Measurements from ENCODE around the gene SNX7. TPM values are rescaled to one million over a fixed set of nuclear protein-coding genes. Genes with fewer than 3 reads are reported as not detected.

The SNX7 gene
- total RNA-seq, 1 experiment from 2014 or later = 19.9 TPM

DNA sequence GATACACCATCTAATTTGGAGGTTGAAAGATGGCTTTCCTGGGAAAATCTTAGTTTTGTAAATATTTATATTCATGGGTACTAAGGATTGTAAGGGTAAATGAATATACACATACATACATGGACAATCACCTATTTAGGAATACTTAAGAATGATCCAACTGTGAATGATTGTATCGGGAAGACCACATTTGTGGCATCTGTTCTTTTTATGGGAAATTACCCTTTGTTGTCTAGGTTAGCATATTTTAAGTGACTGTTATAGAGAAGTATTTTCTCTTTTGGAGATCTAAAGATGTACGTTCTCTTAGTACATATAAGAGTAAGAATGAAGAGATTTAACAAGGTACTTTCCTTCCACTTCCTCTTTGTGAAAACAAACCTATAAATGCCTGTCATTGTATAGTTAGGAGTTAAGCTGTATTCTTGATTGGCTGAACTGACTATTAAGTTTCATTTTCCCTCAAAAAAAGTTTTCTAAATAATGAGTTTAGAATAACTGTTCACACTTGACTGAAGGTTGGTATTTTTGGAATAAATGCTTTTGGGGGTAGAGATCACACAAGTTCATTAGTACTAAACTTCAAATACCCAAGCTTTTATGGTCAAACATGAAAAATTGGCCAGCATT lies 26.7 kb downstream of the SNX7 start:
- no peak for DNase-seq (ENCODE audit: low read depth, low spot score)
- in situ Hi-C loops (cut with HindIII; ENCODE audit: low pct_unique_long_range_greater_than_20kb, low sequenced_read_pairs) = no loop called here

DNA sequence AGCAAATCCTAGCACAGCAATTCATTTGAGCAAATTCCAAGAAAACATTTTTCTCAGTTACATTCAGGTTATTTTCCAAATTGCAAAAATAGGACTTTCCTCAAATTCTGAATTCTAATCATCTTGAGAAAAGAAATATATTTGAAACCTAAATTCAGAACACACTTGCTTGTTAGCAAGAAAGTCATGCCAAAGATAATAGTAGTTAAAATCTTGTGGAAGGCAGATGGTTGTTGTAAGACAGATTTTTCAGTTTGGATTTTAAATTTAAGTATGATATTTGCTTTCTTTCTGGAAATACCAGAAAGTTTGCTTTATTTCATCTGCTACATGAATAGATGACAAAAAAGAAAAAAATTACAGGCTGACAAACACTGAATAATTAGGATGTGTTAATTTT lies 29.1 kb downstream of the SNX7 start:
- in situ Hi-C loops (cut with HindIII; ENCODE audit: low pct_unique_long_range_greater_than_20kb, low sequenced_read_pairs) = no loop called here
- DNase-seq (ENCODE audit: low read depth, low spot score) = no peak

- no peak for DNase-seq (ENCODE audit: low read depth, low spot score)
- in situ Hi-C loops (cut with HindIII; ENCODE audit: low pct_unique_long_range_greater_than_20kb, low sequenced_read_pairs) = no loop called here
Observed at GRCh38 chr1:98692482-98692881, 31.0 kb downstream of the SNX7 start.

DNA sequence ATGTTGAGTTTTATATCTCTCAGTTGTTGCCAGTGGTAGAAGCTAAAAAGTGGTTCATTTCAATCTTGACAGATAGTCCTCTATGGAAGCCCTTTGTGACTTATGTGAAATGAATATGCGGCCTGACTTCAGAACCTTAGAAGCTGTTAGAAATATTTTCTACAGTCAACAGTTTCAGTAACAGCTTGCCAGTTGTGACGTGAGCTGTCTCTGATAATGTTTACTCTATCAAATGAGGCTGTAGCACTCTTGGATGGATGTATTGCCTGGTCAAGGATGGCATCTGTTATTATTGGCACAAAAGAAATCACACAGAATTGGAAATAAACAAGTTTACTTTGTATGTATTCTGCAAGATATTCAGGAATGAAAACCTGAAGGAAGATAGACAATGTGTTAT lies 31.9 kb downstream of the SNX7 start:
- DNase-seq (ENCODE audit: low read depth, low spot score) = no peak
- in situ Hi-C loops (cut with HindIII; ENCODE audit: low pct_unique_long_range_greater_than_20kb, low sequenced_read_pairs) = no loop called here

DNA sequence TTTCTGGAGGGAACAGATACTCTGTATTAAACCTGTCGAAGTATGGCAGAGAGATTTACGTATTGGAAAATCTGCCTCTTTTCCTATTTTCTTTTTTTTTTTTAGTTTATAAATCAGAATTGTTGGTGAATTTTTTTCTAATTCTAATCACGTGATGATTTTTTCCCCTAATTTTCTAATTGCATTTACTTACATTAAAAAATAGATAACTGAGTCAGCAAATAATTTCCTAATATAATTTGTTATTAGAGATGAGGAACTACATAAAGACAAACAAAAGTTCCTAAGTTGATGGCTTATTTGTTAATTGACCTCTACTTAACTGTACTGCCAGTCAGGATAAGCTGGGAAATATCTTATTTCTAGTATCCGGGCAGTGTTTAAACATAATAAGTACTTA lies 34.6 kb downstream of the SNX7 start:
- in situ Hi-C loops (cut with HindIII; ENCODE audit: low pct_unique_long_range_greater_than_20kb, low sequenced_read_pairs) = no loop called here
- no peak for DNase-seq (ENCODE audit: low read depth, low spot score)

DNA sequence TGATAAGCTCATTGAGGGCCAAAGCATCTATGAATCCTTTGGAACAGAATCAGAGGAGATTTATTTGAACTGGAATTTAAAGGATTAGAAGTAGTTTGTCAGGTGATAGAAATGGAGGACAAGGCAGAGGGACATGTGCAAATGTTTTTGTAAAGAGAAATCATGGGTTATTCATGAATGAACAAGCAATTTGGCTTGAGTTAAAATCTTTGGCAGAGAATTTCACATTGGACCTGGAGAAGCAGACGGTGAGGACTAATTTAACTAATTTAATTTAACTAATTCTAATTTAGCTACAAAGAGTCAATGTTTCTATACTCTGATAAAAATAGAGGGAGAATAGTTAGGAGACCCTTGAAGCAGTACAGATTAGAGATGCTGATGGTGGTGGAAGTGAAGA lies 36.3 kb downstream of the SNX7 start:
- in situ Hi-C loops (cut with HindIII; ENCODE audit: low pct_unique_long_range_greater_than_20kb, low sequenced_read_pairs) = no loop called here

DNA sequence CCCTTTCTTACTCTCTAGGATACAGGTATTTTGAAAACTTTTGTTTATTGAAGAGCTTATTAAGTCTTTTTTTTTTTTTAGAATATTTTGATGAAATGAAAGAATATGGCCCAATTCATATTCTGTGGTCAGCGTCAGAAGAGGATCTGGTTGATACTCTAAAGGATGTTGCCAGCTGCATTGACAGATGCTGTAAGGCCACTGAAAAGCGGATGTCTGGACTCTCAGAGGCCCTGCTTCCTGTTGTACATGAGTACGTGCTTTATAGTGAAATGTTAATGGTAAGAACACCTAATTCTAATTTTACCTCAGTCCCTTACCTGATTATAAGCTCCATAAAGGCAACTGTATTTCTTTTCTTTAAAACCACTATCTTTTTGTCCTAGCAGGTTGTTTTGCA lies 37.1 kb downstream of the SNX7 start:
- in situ Hi-C loops (cut with HindIII; ENCODE audit: low pct_unique_long_range_greater_than_20kb, low sequenced_read_pairs) = no loop called here
- no peak for DNase-seq (ENCODE audit: low read depth, low spot score)

More for the DNA sequence above, 36.3 kb downstream of the SNX7 start:
- DNase-seq (ENCODE audit: low read depth, low spot score) = no peak

DNA sequence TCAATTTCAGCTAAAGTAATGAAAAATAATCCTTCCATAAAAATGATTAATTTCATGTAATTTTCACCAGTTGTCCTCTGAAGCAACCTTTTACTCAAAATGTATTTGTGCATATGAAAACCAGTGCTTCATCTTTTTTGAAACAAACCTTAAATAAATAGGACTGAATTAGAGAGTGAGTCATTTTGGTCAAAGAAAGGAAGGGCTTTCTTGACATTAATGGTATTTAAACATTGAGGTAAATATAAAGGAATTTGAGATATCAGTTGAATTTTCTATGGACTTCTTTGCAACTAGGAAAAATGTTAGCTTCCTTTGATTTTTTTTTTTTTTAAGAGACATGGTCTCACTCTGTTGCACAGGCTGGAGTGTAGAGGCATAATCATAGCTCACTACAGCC lies 38.7 kb downstream of the SNX7 start:
- DNase-seq (ENCODE audit: low read depth, low spot score) = no peak

GRCh38 chr1:98702976-98703375 lies 41.5 kb downstream of the SNX7 start:
- no peak for DNase-seq (ENCODE audit: low read depth, low spot score)
- in situ Hi-C loops (cut with HindIII; ENCODE audit: low pct_unique_long_range_greater_than_20kb, low sequenced_read_pairs) = no loop called here

More for the DNA sequence above, 38.7 kb downstream of the SNX7 start:
- in situ Hi-C loops (cut with HindIII; ENCODE audit: low pct_unique_long_range_greater_than_20kb, low sequenced_read_pairs) = no loop called here

DNA sequence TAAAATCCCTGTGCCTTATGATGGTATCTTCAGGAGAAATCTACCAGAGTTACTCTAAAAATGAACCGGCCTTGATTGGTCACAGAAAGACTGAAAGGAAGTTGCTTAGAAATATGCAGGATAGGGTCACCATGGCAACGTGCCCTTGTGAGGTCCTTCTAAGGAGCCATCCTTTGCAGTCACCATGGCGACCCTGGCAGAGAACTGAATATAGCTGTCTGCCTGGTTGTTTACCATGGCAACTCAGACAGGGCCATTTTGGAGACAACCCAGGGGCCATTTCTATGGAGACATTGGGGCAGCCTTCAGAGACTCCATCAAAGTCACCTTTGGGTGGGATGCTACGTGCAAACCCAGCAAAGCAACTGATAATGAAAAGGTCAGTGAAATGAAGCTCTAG lies 43.0 kb downstream of the SNX7 start:
- in situ Hi-C loops (cut with HindIII; ENCODE audit: low pct_unique_long_range_greater_than_20kb, low sequenced_read_pairs) = no loop called here
- peak; percentile 34 for DNase-seq (ENCODE audit: low read depth, low spot score)

DNA sequence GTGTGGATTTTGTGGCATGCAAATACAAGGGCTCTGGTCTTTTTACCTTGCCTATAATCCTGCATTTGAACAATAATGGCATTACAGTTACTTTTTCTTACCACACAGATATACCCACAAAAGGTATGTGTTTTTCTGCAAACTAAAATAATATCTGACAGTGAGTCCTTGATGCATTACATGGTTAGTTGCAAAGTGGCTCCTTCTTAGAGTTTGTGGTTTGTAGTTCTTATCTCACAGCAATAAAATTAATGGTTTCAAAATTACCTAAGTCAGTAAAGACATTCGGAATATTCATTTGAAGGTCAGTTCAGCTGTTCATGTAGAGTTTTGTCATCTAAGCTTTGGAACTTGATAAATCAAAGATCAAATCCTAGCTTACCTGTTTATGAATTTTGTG lies 43.5 kb downstream of the SNX7 start:
- DNase-seq (ENCODE audit: low read depth, low spot score) = peak; percentile 2
- in situ Hi-C loops (cut with HindIII; ENCODE audit: low pct_unique_long_range_greater_than_20kb, low sequenced_read_pairs) = no loop called here

DNA sequence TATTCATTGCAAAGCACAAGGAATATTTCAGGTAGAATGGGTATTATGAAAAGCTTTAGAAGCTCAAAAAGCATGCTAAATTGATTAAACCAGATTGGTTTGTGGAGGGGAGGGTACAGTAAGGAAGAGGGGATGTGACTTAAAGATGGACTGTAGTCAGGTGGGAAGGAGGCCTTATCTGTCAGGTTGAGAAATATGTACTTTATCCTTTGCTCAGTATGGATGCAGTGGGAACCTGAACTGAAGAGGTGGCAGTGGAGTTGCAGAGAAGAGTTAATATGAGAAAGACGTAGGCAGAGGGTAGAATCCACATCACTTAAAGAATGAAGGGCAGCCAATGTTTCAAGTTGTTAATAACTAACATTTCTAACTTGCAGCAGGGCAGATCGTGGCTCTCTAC lies 44.1 kb downstream of the SNX7 start:
- DNase-seq (ENCODE audit: low read depth, low spot score) = no peak
- in situ Hi-C loops (cut with HindIII; ENCODE audit: low pct_unique_long_range_greater_than_20kb, low sequenced_read_pairs) = no loop called here

- in situ Hi-C loops (cut with HindIII; ENCODE audit: low pct_unique_long_range_greater_than_20kb, low sequenced_read_pairs) = no loop called here
- no peak for DNase-seq (ENCODE audit: low read depth, low spot score)
Observed at GRCh38 chr1:98706173-98706843, 44.8 kb downstream of the SNX7 start.

DNA sequence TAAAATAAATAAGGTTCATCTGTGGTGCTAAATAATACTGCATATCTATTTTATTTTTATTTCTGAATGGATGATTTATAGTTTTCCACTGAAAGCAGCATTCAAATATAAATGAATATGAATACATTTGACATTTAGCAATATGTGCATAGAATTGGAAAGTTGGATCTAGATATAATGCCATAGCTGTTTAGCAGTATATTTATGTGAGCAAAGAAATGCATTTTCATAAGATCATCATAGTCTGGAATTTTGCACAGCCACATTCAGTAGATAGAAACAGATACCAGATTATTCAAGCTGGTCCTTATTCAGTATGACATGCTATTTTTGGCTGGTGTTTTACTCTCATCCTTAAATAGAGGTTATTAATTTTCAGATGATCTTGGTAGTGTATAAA lies 46.0 kb downstream of the SNX7 start:
- no peak for DNase-seq (ENCODE audit: low read depth, low spot score)
- in situ Hi-C loops (cut with HindIII; ENCODE audit: low pct_unique_long_range_greater_than_20kb, low sequenced_read_pairs) = no loop called here

GRCh38 chr1:98709906-98710305 lies 48.4 kb downstream of the SNX7 start:
- no peak for DNase-seq (ENCODE audit: low read depth, low spot score)
- in situ Hi-C loops (cut with HindIII; ENCODE audit: low pct_unique_long_range_greater_than_20kb, low sequenced_read_pairs) = no loop called here

GRCh38 chr1:98723574-98723973 lies 62.1 kb downstream of the SNX7 start:
- no peak for DNase-seq (ENCODE audit: low read depth, low spot score)
- in situ Hi-C loops (cut with HindIII; ENCODE audit: low pct_unique_long_range_greater_than_20kb, low sequenced_read_pairs) = no loop called here

- in situ Hi-C loops (cut with HindIII; ENCODE audit: low pct_unique_long_range_greater_than_20kb, low sequenced_read_pairs) = no loop called here
- no peak for DNase-seq (ENCODE audit: low read depth, low spot score)
Observed at GRCh38 chr1:98732985-98733781, 71.7 kb downstream of the SNX7 start.

GRCh38 chr1:98733782-98734112 lies 72.2 kb downstream of the SNX7 start:
- in situ Hi-C loops (cut with HindIII; ENCODE audit: low pct_unique_long_range_greater_than_20kb, low sequenced_read_pairs) = no loop called here
- DNase-seq (ENCODE audit: low read depth, low spot score) = no peak

DNA sequence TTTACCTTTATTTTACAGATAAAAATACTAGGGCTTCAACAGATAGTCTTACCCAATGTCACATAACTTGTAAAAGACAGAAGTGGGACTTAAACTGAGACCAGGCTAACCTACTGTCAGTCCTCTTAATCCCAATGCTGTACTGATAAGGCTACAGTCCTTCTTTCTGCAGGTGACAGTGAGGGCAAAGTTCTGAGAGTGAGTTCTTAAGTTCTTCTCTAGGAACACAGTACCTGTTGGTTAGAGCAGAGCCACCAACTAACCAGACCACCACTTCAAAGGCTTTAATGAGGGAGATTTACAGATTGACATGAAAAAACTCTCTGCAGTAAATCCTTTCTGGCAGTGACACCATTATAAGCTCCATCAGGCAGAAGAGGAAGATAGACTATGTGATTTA lies 74.2 kb downstream of the SNX7 start:
- no peak for DNase-seq (ENCODE audit: low read depth, low spot score)
- in situ Hi-C loops (cut with HindIII; ENCODE audit: low pct_unique_long_range_greater_than_20kb, low sequenced_read_pairs) = no loop called here

Data from SK-MEL-5 (cell line).